MM.1S (cell line): Measurements from ENCODE around the gene ITIH4.

Experiments used
- CTCF ChIP-seq: fragments of 300-600 bp; sonication (generic); IDR thresholded peaks from 2 replicates; pipeline ENCODE4 v1.5.1; 2016; ENCODE audit warnings: antibody characterized with exemption, low read length, mixed read lengths
- EZH2 ChIP-seq: fragments of 300-600 bp; sonication (generic); optimal IDR thresholded peaks from 2 replicates; pipeline ENCODE3; 2017; ENCODE audit warnings: low read depth, mild to moderate bottlenecking, antibody characterized with exemption, low read length, mixed read lengths
- EZH2phosphoT487 ChIP-seq: fragments of 300-600 bp; sonication (generic); IDR thresholded peaks from 2 replicates; pipeline ENCODE4 v1.6.1; 2018; ENCODE audit warnings: antibody characterized with exemption, low read length

GRCh38 chr3:52809662-52810377, 20.7 kb downstream of the ITIH4 start:
- no peak for TF ChIP-seq CTCF
- no peak for TF ChIP-seq EZH2
- TF ChIP-seq EZH2phosphoT487, result no peak
